Head of caudate nucleus (tissue), 42 donors: Measurements from ENCODE around the gene RWDD4.

Source experiments
- DNase-seq, 42 donors: peaks; one replicate each; pipeline versions ENCODE4 v3.0.0 to v3.0.0-alpha.2; 2020 to 2021; ENCODE audit warnings: mixed read lengths in 7 of 42
- intact Hi-C: fragments of 100-400 bp; cut with DNase I; formaldehyde crosslinking; loops from one replicate; pipeline ENCODE4 v1.15.0; 2022

Gene RWDD4

DNA sequence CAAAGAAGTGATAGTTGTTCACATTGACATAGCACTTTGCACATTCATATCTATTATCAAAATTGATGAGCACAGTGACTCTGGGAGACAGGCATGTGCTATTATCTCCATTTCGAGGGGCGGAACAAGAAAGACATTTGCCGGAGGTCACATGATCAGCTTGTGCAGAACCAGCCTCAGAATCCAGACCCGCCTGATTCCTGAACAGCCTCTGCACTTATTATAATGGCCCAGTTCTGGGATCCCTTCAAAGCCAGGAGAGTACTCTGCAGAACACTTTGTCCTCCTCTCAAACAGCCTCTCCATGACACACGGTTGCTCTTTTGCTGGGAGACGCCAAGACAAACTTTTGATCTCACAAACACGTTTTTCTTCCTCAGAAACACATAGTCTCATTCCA is 48.4 kb downstream of the RWDD4 start:
- no peak for DNase-seq
- intact Hi-C loops, result no loop called here

DNA sequence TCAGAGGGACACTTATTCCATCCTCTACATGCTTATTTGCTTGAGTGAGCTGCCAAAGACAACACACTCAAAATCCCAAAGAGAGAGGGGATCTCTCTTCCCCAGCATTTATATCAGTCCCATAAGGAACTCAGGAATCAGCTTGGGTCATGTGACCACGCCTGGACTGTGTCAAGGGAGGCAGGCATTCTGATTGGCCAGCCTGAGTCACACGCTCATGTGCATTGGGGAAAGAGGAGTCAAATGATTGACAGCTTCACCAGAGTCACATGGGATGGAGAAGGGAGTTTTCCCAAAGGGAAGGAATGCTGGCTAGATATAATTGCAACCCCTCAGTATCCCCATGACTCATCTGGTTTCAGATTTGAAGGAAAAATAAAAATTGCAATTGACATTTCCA is 49.0 kb downstream of the RWDD4 start:
- no peak for DNase-seq
- intact Hi-C loops, result no loop called here

- intact Hi-C loops, result no loop called here
- DNase-seq, result no peak
Observed at GRCh38 chr4:183609151-183609550, 49.8 kb downstream of the RWDD4 start.

- DNase-seq, result no peak
- intact Hi-C loops, result no loop called here
Observed at GRCh38 chr4:183607894-183608293, 51.1 kb downstream of the RWDD4 start.

DNA sequence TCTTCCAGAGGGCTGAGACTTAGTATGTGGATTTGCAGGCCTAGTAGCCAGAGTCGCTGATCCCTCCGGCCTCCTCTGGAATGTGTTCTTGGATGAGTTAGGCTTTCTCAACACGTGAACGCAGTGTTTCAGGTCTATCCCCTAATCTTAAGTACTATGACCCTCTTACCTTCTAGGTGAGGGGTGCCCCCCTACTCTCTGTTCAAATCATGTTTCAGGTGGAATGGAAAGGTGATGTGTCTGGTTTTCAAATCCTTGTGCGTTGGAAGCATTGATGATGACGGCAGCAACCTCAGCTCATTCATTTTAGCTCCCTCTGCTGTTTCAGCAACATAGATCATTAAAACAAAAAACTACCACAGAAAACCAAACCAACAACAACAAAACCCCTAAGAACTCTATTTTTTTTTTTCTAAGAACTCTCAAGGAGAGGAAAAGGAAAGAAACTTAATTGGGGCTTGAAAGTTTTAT is 56.4 kb downstream of the RWDD4 start:
- peak in 7 of 42 donors; percentile 8 to 23 (median 15) for DNase-seq
- intact Hi-C loops, result no loop called here

- intact Hi-C loops, result no loop called here
- no peak for DNase-seq
Observed at GRCh38 chr4:183601381-183601780, 57.6 kb downstream of the RWDD4 start.

DNA sequence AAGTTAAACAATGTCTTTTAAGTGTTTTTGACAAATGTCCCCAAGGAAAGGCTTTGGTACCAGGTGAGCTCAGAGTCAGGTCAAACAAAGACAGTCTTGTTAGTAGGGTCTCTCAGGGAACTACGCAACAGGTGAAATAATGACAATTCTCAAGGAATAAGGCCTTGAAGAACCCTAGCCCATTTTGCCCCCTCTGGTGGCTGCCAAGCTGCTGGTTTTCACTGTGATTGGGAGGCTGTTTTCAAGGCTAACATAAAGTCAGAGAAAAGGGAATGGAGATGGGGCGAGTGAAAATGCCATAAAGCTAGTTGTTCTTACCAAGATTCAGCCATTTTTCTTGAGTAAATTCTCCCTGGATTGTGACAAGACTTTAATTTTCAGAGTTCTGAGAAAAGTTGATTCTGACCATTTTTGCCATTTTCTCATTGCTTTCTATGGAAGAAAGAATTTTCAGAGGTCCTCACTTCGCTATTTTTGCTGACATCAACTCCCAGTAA is 58.7 kb downstream of the RWDD4 start:
- intact Hi-C loops, result no loop called here

DNA sequence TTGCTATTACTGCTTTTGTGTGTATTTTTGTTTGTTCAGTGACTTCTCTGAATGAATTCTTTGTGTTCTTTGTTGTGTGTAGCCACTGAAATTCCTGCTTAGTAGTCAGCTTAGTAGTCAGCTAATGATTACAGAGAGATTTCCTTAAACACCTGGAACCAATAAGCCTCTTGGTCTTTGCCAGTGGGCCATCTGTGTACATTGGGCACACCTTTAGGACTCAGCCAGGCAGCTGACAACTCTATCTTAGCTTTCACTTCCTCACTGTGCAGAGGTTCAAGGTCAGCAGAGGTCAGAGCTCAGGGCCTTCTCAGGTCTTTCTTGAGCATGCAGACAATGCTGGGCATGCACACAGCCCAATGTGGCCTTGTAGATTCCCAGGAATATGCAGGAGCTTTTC is 59.3 kb downstream of the RWDD4 start:
- intact Hi-C loops, result no loop called here
- DNase-seq, result no peak

More for the DNA sequence above, 58.7 kb downstream of the RWDD4 start:
- DNase-seq, result no peak

GRCh38 chr4:183599284-183599683 is 59.7 kb downstream of the RWDD4 start:
- no peak for DNase-seq
- intact Hi-C loops, result no loop called here

DNA sequence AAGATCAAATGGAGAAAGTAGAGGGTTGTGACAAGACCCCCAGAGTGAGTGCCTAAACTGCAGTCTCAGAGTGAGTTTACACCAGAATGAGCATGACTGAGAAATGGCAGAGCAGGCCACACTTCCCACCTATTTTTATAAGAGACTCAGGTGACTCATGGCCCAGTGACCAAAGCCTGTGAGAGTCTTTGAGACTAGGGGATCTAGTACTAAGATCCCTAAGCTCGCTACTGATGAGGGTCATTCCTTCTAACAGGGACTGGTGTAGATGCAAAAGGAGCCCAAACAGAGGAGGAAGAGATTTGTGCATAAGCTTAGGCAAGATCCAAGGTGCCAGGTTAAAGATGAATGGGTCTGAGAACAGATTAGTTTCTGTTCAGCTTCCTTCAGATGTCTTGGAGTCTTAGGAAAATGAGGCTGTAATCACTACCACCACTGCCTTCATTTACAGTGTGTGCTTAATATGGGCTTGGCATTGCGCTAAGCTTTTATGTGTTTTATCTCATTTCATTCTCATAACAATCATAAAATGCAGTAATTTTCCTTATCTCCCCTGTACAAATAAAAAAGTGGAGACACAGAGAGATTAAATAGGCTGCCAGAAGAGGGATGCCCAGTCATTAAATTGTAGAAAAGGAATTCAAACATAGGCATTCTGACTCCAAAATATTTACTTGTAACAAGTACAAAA is 62.8 kb downstream of the RWDD4 start:
- intact Hi-C loops, result no loop called here
- no peak for DNase-seq

- DNase-seq, result no peak
- intact Hi-C loops, result no loop called here
Observed at GRCh38 chr4:183594823-183595222, 64.2 kb downstream of the RWDD4 start.

GRCh38 chr4:183591301-183591700 is 67.7 kb downstream of the RWDD4 start:
- DNase-seq, result no peak
- intact Hi-C loops, result no loop called here
